GM21619 (cell line): ENCODE data around the gene PPP1R1C.

ENCODE experiments used
- ATAC-seq: cut with Tn5 transposase; IDR thresholded peaks from one replicate; pipeline ENCODE4 v1.9.1; 2021; ENCODE audit not compliant: unreplicated experiment

PPP1R1C gene

DNA sequence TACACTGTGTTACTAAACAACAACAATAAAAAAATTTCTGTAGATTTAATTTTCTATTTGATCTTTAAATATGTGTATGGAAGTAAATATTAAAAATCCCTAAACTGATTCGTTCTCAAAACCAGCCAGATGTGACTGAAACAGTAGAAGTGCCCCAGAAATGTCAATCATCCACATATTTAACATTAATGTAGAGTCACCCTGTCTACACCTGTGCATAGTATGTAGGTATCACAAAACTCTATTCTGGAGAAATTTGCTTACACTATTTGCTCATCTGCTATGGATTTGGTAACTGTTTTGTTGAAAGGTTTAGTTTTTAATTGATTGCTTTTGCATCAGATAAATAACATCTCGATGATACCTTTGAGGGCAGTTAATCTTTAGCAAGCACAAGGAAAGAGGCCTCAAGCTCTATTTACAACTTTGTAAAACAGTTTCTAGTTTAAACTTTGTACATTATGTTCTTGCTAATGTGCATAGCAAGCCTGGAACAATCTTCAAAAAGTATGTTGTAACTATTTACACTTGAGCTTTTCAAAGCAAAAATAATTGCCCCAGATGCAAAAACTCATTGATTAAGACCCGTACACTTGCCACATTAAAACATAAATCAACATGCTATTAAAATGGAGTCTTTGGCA is 76.8 kb downstream of the PPP1R1C start:
- ATAC-seq, result no peak

GRCh38 chr2:182064019-182064778 is 78.5 kb downstream of the PPP1R1C start:
- no peak for ATAC-seq

GRCh38 chr2:182066400-182067087 is 80.9 kb downstream of the PPP1R1C start:
- no peak for ATAC-seq

- ATAC-seq, result no peak
These were observed 81.7 kb downstream of the PPP1R1C start for GRCh38 chr2:182067393-182067792.

- ATAC-seq, result no peak
These were observed 83.2 kb downstream of the PPP1R1C start for GRCh38 chr2:182068811-182069210.

- ATAC-seq, result no peak
These were observed 83.8 kb downstream of the PPP1R1C start for GRCh38 chr2:182069416-182069815.

GRCh38 chr2:182069908-182070307 is 84.3 kb downstream of the PPP1R1C start:
- ATAC-seq, result no peak

- ATAC-seq, result no peak
These were observed 85.1 kb downstream of the PPP1R1C start for GRCh38 chr2:182070736-182071135.

- ATAC-seq, result no peak
These were observed 87.2 kb downstream of the PPP1R1C start for GRCh38 chr2:182072861-182073260.

GRCh38 chr2:182073613-182074012 is 88.0 kb downstream of the PPP1R1C start:
- no peak for ATAC-seq

- no peak for ATAC-seq
These were observed 91.4 kb downstream of the PPP1R1C start for GRCh38 chr2:182077023-182077422.

GRCh38 chr2:182077448-182078142 is 91.9 kb downstream of the PPP1R1C start:
- ATAC-seq, result peak; percentile 75

DNA sequence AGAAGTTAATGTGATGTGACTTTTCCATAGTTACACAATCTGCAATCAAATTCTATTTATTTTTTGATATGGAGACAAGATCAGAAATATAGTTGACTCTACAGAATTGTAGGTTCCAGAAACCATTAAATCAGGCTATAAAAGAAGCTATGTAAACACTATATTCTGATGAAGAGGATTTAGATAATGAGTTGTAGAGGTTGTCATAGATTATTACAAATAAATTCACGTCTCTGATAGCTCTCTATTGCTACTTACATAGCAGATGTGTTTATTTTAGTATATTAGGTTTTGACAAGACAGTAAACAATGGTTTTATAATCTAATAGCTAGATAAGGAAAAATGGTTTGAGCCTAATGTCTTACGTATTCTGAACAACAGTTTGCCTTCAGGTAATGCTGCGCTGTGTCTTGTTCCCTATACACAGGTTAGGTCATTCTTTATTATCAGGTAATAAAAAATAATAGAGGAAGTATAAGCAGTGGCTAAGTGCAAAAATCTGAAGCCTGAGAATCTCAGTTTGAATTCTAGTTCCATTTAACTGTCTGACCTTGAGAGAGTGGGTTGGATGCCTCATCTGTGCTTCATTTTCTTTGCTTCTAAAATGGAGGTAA is 93.4 kb downstream of the PPP1R1C start:
- no peak for ATAC-seq

GRCh38 chr2:182080493-182080892 is 94.8 kb downstream of the PPP1R1C start:
- no peak for ATAC-seq

DNA sequence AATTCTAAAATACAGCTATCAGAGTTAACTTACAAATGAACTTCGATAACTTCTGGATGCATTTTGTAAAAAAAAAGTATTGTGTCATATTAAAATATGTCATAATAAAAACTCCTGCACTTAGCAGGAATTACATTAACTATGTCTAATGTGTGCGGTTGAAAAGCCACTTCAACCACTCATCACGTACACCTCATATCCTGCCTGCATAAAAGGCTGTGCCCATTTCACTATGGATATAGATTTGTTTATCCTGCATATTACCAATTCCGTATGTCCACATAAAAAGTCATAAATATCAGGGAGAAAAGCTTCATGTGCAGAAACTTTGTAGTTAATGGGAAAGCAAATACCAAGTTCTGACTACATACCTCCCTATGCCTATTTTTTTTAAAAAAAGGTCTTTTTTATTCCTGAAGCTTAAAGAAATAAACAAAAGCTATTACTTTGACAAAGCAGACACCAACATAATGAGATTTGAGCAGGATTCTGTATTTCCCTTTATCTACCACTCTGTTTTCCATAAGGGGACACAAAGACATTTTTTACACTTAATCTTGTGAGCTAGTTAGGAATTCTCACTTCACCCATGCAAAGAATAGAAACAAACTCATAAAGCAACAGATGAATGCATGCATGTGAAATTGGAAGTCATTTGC is 96.1 kb downstream of the PPP1R1C start:
- ATAC-seq, result no peak

GRCh38 chr2:182088681-182089320 is 103.1 kb downstream of the PPP1R1C start:
- no peak for ATAC-seq

DNA sequence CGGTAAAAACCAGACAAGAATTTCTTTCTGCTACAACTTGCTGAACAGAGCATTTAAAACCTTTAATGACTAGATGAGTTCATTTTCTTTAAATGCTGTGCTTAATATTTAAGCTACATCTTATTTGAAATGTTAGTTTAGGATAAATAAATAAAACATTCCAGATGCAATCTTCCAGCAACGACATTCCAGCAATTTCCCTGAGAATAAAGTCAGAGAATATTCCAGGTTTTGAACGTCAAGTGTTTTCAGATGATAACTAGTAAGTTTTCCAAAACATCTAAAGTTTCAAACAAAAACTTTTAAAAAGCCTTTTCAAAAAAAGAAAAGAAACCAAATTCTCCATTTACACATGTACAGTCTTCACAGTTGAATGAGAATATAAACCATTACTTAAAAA is 104.8 kb downstream of the PPP1R1C start:
- no peak for ATAC-seq

GRCh38 chr2:182097571-182098164 is 112.0 kb downstream of the PPP1R1C start:
- ATAC-seq, result no peak

DNA sequence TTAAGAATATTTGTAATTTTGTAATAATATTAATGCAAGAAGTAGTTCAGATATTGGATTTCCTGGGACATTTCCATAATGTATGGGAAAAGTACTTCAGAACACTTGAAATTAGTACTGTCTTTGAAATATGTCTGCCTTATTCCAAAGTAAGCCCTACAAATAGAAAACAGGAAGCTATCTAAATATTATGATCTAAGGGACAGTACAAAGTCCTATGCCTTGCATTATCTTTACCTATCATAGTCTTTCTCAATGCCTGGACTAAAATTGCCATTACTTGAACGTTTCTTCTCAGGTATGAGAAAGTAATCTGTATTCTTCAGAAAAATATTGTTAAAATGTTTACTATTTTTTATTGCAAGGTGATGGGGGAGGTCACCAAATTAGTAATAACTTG is 113.0 kb downstream of the PPP1R1C start:
- ATAC-seq, result no peak

- no peak for ATAC-seq
These were observed 115.6 kb downstream of the PPP1R1C start for GRCh38 chr2:182101263-182101662.
